ENCODE results near the gene C9orf85. TPM values are rescaled to one million over a fixed set of nuclear protein-coding genes. Genes with fewer than 3 reads are reported as not detected.

C9orf85 gene
- total and polyA plus RNA-seq, 3 donors from 2014 or later = 8.0 to 14.4 (median 11.8) TPM

GRCh38 chr9:71885467-71885866, 26.0 kb upstream of the C9orf85 start:
- no peaks in the 10 kb centered on the region for H3K36me3 ChIP-seq (ENCODE audit: low read depth, missing control alignments)
- no peaks in the 10 kb centered on the region for H3K27me3 ChIP-seq
- no peaks in the 10 kb centered on the region for H3K9me3 ChIP-seq
- WGBS, 2 donors = 38 to 43% methylated on average over 2 of the region's 2 CpGs
- H3K4me1 ChIP-seq = no peaks in the 10 kb centered on the region
- no peak for DNase-seq
- no peak for TF ChIP-seq POLR2A (IDR thresholded peaks at IDR 0.05)
- TF ChIP-seq, protein P1, sequence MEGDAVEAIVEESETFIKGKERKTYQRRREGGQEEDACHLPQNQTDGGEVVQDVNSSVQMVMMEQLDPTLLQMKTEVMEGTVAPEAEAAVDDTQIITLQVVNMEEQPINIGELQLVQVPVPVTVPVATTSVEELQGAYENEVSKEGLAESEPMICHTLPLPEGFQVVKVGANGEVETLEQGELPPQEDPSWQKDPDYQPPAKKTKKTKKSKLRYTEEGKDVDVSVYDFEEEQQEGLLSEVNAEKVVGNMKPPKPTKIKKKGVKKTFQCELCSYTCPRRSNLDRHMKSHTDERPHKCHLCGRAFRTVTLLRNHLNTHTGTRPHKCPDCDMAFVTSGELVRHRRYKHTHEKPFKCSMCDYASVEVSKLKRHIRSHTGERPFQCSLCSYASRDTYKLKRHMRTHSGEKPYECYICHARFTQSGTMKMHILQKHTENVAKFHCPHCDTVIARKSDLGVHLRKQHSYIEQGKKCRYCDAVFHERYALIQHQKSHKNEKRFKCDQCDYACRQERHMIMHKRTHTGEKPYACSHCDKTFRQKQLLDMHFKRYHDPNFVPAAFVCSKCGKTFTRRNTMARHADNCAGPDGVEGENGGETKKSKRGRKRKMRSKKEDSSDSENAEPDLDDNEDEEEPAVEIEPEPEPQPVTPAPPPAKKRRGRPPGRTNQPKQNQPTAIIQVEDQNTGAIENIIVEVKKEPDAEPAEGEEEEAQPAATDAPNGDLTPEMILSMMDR (IDR thresholded peaks at IDR 0.05) = no peak
- intact Hi-C loops (cut with DNase I; ENCODE audit: low total_unique reads) = no loop called here
- no peak overlapping the region for H3K27ac ChIP-seq
- H3K4me3 ChIP-seq = no peak overlapping the region

- no peak for DNase-seq
- TF ChIP-seq, protein P1 (IDR thresholded peaks at IDR 0.05) = no peak
- no peak for TF ChIP-seq POLR2A (IDR thresholded peaks at IDR 0.05)
- no peak overlapping the region for H3K4me3 ChIP-seq
- intact Hi-C loops (cut with DNase I; ENCODE audit: low total_unique reads) = no loop called here
- WGBS, 2 donors = 84 to 100% methylated on average over 1 of the region's 1 CpG
- no peaks in the 10 kb centered on the region for H3K9me3 ChIP-seq
- no peaks in the 10 kb centered on the region for H3K36me3 ChIP-seq (ENCODE audit: low read depth, missing control alignments)
- no peaks in the 10 kb centered on the region for H3K4me1 ChIP-seq
- H3K27ac ChIP-seq = no peak overlapping the region
- no peaks in the 10 kb centered on the region for H3K27me3 ChIP-seq
These were observed 25.4 kb upstream of the C9orf85 start for GRCh38 chr9:71886015-71886414.

DNA sequence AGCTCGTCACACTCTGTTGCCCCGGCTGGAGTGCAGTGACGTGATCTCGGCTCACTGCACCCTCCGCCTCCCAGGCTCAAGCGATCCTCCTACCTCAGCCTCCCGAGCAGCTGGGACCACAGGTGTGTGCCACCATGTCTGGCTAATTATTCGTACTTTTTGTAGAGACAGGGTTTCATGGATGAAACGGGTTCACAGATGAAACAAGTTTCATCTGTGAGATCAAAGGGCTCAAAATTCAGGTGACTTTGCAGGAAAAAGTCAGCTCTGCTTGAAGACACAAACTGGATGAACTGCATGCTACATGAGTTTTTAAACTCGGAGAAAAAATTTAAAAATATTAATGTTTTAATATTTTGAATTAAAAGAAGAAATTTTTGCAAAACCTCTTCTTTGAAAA, 24.9 kb upstream of the C9orf85 start:
- Histone ChIP-seq H3K4me3 (no peak overlapping the region), H3K9me3 (no peaks in the 10 kb centered on the region), H3K36me3 (ENCODE audit: low read depth, missing control alignments) (no peaks in the 10 kb centered on the region), H3K27ac (no peak overlapping the region), H3K27me3 (no peaks in the 10 kb centered on the region), H3K4me1 (no peaks in the 10 kb centered on the region)
- TF ChIP-seq POLR2A (IDR thresholded peaks at IDR 0.05) = no peak
- TF ChIP-seq, protein P1 (IDR thresholded peaks at IDR 0.05) = no peak
- intact Hi-C loops (cut with DNase I; ENCODE audit: low total_unique reads) = no loop called here
- DNase-seq = no peak
- 68 to 93% methylated on average over 10 of the region's 10 CpGs for WGBS, 2 donors

- intact Hi-C loops (cut with DNase I; ENCODE audit: low total_unique reads) = no loop called here
- 57 to 78% methylated on average over 1 of the region's 1 CpG for whole genome bisulfite sequencing, 2 donors
- TF ChIP-seq POLR2A (IDR thresholded peaks at IDR 0.05) = no peak
- TF ChIP-seq, protein P1 (IDR thresholded peaks at IDR 0.05) = no peak
These were observed 24.1 kb upstream of the C9orf85 start for GRCh38 chr9:71887362-71887761.

DNA sequence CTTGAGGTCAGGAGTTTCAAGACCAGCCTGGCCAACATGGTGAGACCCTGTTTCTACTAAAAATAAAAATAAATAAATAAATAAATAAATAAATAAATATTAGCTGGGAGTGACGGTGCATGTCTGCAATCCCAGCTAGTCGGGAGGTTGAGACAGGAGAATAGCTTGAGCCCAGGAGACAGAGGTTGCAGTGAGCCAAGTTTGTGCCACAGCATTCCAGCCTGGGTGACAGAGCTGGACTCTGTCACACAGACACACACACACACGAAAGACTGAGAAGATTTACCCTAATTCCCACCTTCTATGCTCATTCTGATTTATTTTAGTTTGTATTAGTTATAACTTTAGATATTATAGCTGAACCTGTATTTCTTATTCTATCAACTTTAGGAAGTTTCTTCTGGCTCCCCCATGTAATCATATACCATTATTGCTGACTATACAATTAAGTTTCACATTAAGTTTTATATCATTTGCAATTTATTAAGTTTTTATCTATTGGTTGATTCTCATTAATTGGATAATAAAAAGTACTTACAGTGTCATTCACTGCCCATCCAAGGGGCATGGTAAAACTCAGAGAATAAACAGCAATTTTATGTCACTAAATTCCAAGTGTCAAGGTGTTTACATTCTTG, 21.3 kb upstream of the C9orf85 start:
- Histone ChIP-seq H3K27ac (no peak overlapping the region), H3K4me1 (peaks cover 4% of the 10 kb centered on the region), H3K27me3 (no peaks in the 10 kb centered on the region), H3K4me3 (no peak overlapping the region), H3K36me3 (ENCODE audit: low read depth, missing control alignments) (no peaks in the 10 kb centered on the region), H3K9me3 (no peaks in the 10 kb centered on the region)
- intact Hi-C loops (cut with DNase I; ENCODE audit: low total_unique reads) = no loop called here
- no peak for DNase-seq
- 86 to 88% methylated on average over 3 of the region's 3 CpGs for WGBS, 2 donors
- no peak for TF ChIP-seq POLR2A (IDR thresholded peaks at IDR 0.05)
- TF ChIP-seq, protein P1 (IDR thresholded peaks at IDR 0.05) = no peak

More at GRCh38 chr9:71887362-71887761, 24.1 kb upstream of the C9orf85 start:
- DNase-seq = no peak
- H3K9me3 ChIP-seq = no peaks in the 10 kb centered on the region
- no peak overlapping the region for H3K4me3 ChIP-seq
- H3K4me1 ChIP-seq = no peaks in the 10 kb centered on the region
- no peak overlapping the region for H3K27ac ChIP-seq
- no peaks in the 10 kb centered on the region for H3K36me3 ChIP-seq (ENCODE audit: low read depth, missing control alignments)
- no peaks in the 10 kb centered on the region for H3K27me3 ChIP-seq

Data from testis (tissue), 3 donors.